ENCODE measurements around the gene MAPK1. TPM values are rescaled to one million over a fixed set of nuclear protein-coding genes. Genes with fewer than 3 reads are reported as not detected.
"Not testable (repeated sequence)": the region's sequence is repeated elsewhere in the genome, so short reads cannot be mapped to it uniquely, and the experiment has no call there.

MAPK1 gene
- total RNA-seq, 1 donor from 2014 or later: 112 TPM

- TF ChIP-seq CTCF (conservative IDR thresholded peaks at IDR 0.05): no peak
Observed at GRCh38 chr22:21735200-21736083, 132.0 kb downstream of the MAPK1 start, which contains the start of gene YPEL1. YPEL1 (minus strand) TSS chr22:21735794; CDS start chr22:21710744, 25,050 bp downstream.

GRCh38 chr22:21734540-21735199, 132.8 kb downstream of the MAPK1 start:
- no peak for TF ChIP-seq CTCF (conservative IDR thresholded peaks at IDR 0.05)
- Mint-ChIP-seq H3K36me3 (no peaks in the 10 kb centered on the region), H3K4me1 (ENCODE audit: unreplicated experiment) (peaks cover 6% of the 10 kb centered on the region), H3K27me3 (peaks cover 4% of the 10 kb centered on the region), H3K27ac (peak overlapping the region; percentile 90), H3K9me3 (no peaks in the 10 kb centered on the region), H3K4me3 (peak overlapping the region; percentile 97)
- DNase-seq (ENCODE audit: extremely low spot score, unreplicated experiment): no peak

More at GRCh38 chr22:21735200-21736083, 132.0 kb downstream of the MAPK1 start, which contains the start of gene YPEL1:
- Mint-ChIP-seq H3K9me3 (no peaks in the 10 kb centered on the region), H3K27me3 (peaks cover 7% of the 10 kb centered on the region), H3K27ac (peak within 1 kb of the TSS; percentile 90), H3K4me1 (ENCODE audit: unreplicated experiment) (peaks cover 6% of the 10 kb centered on the region), H3K4me3 (peak within 1 kb of the TSS; percentile 97), H3K36me3 (no peaks in the 10 kb centered on the region)
- peak; percentile 100 for DNase-seq (ENCODE audit: extremely low spot score, unreplicated experiment)

GRCh38 chr22:21731503-21731902, 135.9 kb downstream of the MAPK1 start:
- Mint-ChIP-seq H3K4me1 (ENCODE audit: unreplicated experiment) (peaks cover 12% of the 10 kb centered on the region), H3K36me3 (no peaks in the 10 kb centered on the region), H3K4me3 (no peak overlapping the region), H3K9me3 (no peaks in the 10 kb centered on the region), H3K27ac (no peak overlapping the region), H3K27me3 (no peaks in the 10 kb centered on the region)
- no peak for TF ChIP-seq CTCF (conservative IDR thresholded peaks at IDR 0.05)
- no peak for DNase-seq (ENCODE audit: extremely low spot score, unreplicated experiment)

- TF ChIP-seq CTCF (conservative IDR thresholded peaks at IDR 0.05): no peak
- no peaks in the 10 kb centered on the region for H3K36me3 Mint-ChIP-seq
- no peaks in the 10 kb centered on the region for H3K27me3 Mint-ChIP-seq
- no peak overlapping the region for H3K27ac Mint-ChIP-seq
- H3K9me3 Mint-ChIP-seq: no peaks in the 10 kb centered on the region
- no peak for DNase-seq (ENCODE audit: extremely low spot score, unreplicated experiment)
- no peak overlapping the region for H3K4me3 Mint-ChIP-seq
- H3K4me1 Mint-ChIP-seq (ENCODE audit: unreplicated experiment): peaks cover 13% of the 10 kb centered on the region
Observed at GRCh38 chr22:21730535-21731308, 136.7 kb downstream of the MAPK1 start.

GRCh38 chr22:21729184-21729583, 138.3 kb downstream of the MAPK1 start:
- H3K4me3 Mint-ChIP-seq; H3K36me3 Mint-ChIP-seq; DNase-seq (ENCODE audit: extremely low spot score, unreplicated experiment); H3K27ac Mint-ChIP-seq; H3K4me1 Mint-ChIP-seq (ENCODE audit: unreplicated experiment); H3K27me3 Mint-ChIP-seq; H3K9me3 Mint-ChIP-seq: not testable (repeated sequence)
